H1 (cell line): Measurements from ENCODE around the gene FBN2. TPM values are rescaled to one million over a fixed set of nuclear protein-coding genes. Genes with fewer than 3 reads are reported as not detected.

Source experiments
- CTCF ChIA-PET: fragments of 300-600 bp; sonication (Branson Sonifier 250); formaldehyde crosslinking; loops from one replicate; lab custom pipeline; 2021; ENCODE audit not compliant: partially characterized antibody; lab: Charles Lee
- POLR2A ChIA-PET: fragments of 300-600 bp; sonication (Branson Sonifier 250); formaldehyde crosslinking; loops from one replicate; lab custom pipeline; 2021; ENCODE audit warnings: inconsistent platforms; ENCODE audit not compliant: partially characterized antibody; lab: Charles Lee
- DNase-seq, 2 experiments: peaks; one replicate each; pipeline versions ENCODE4 v3.0.0 to v3.0.0-alpha.2; 2010 to 2022; ENCODE audit warnings: low spot score in 2 of 2, low read depth in 1 of 2, mixed read lengths in 1 of 2
- FAIRE-seq: peaks from 2 replicates; lab custom pipeline; 2011; peaks lifted over from hg19 to GRCh38; lab: Jason Lieb, UNC
- H2AFZ ChIP-seq: 2 replicates; pipeline ENCODE4 v1.8.1; 2012; ENCODE audit warnings: low read length, inconsistent platforms
- H2AK5ac ChIP-seq: 2 replicates; pipeline ENCODE4 v1.6.1; 2013; ENCODE audit warnings: low read depth, low read length
- H2BK120ac ChIP-seq: replicated peaks from 2 replicates; pipeline ENCODE3; 2013; ENCODE audit warnings: low read depth, low read length, inconsistent platforms
- H2BK12ac ChIP-seq: 2 replicates; pipeline ENCODE4 v1.6.1; 2013; ENCODE audit warnings: low read depth, low read length
- H2BK15ac ChIP-seq: 2 replicates; pipeline ENCODE4 v1.6.1; 2013; ENCODE audit warnings: low read length
- H2BK20ac ChIP-seq: 2 replicates; pipeline ENCODE4 v1.6.1; 2013; ENCODE audit warnings: low read length
- H2BK5ac ChIP-seq: 2 replicates; pipeline ENCODE4 v1.6.1; 2013; ENCODE audit warnings: low read depth, low read length
- H3K14ac ChIP-seq: 2 replicates; pipeline ENCODE4 v1.6.1; 2013; ENCODE audit warnings: inconsistent platforms; ENCODE audit not compliant: insufficient read length
- H3K18ac ChIP-seq: 2 replicates; pipeline ENCODE4 v1.6.1; 2013; ENCODE audit warnings: low read length; ENCODE audit errors: extremely low read depth
- H3K23ac ChIP-seq: 2 replicates; pipeline ENCODE4 v1.6.1; 2013; ENCODE audit warnings: inconsistent platforms; ENCODE audit not compliant: insufficient read length
- H3K23me2 ChIP-seq: 2 replicates; pipeline ENCODE4 v1.6.1; 2013; ENCODE audit warnings: low read depth, low read length
- H3K27ac ChIP-seq: 2 replicates; pipeline ENCODE4 v1.6.1; 2011; ENCODE audit warnings: low read depth, low read length, inconsistent platforms
- H3K27me3 ChIP-seq, 4 experiments: replicated peaks in 1 of 4; 1 replicate in 1 of 4; 2 replicates in 3 of 4; pipeline versions ENCODE4 v1.6.1 to v1.8.1; 2011 to 2013; ENCODE audit warnings: low read length in 3 of 4, mild to moderate bottlenecking in 3 of 4, inconsistent platforms in 2 of 4, mixed read lengths in 2 of 4, moderate library complexity in 1 of 4; ENCODE audit not compliant: control insufficient read depth in 3 of 4, insufficient read depth in 3 of 4; ENCODE audit errors: extremely low read depth in 1 of 4
- H3K36me3 ChIP-seq, 4 experiments: 2 replicates each; pipeline versions ENCODE4 v1.6.1 to v1.8.1; 2011 to 2013; ENCODE audit warnings: mild to moderate bottlenecking in 4 of 4, low read length in 3 of 4, moderate library complexity in 2 of 4, control low read depth in 1 of 4, inconsistent platforms in 1 of 4; ENCODE audit not compliant: insufficient read depth in 4 of 4, control insufficient read depth in 2 of 4
- H3K4ac ChIP-seq: replicated peaks from 2 replicates; pipeline ENCODE3; 2013; ENCODE audit warnings: low read length, low read depth, mixed read lengths, inconsistent platforms; ENCODE audit not compliant: insufficient read length
- H3K4me1 ChIP-seq, 4 experiments: replicated peaks in 1 of 4; 1 replicate in 1 of 4; 2 replicates in 3 of 4; pipeline versions ENCODE4 v1.6.1 to v1.8.1; 2011 to 2013; ENCODE audit warnings: low read length in 3 of 4, inconsistent platforms in 2 of 4, mixed read lengths in 1 of 4; ENCODE audit not compliant: insufficient read depth in 4 of 4, control insufficient read depth in 3 of 4
- H3K4me2 ChIP-seq, 2 experiments: 2 replicates each; pipeline versions ENCODE4 v1.6.1 to v1.8.1; 2011 to 2013; ENCODE audit warnings: low read depth in 2 of 2, low read length in 2 of 2, control low read depth in 1 of 2, inconsistent platforms in 1 of 2, mild to moderate bottlenecking in 1 of 2; ENCODE audit not compliant: insufficient read depth in 1 of 2
- H3K4me3 ChIP-seq, 4 experiments: fragments of 200-600, 300-600 bp in 1 of 4; sonication (generic), shearing (Covaris generic), sonication (Bioruptor Twin) in 1 of 4; 2 replicates each; pipeline versions ENCODE4 v1.5.1 to v1.8.1; 2011 to 2016; ENCODE audit warnings: low read length in 4 of 4, low read depth in 3 of 4, control low read depth in 2 of 4, inconsistent platforms in 2 of 4, mild to moderate bottlenecking in 2 of 4, mixed read lengths in 1 of 4, moderate library complexity in 1 of 4; ENCODE audit not compliant: insufficient read depth in 2 of 4; ENCODE audit errors: extremely low read depth in 1 of 4
- H3K56ac ChIP-seq: replicated peaks from 2 replicates; pipeline ENCODE3; 2013; ENCODE audit warnings: low read depth, mild to moderate bottlenecking, mixed read lengths, low read length, inconsistent platforms; ENCODE audit not compliant: insufficient read length
- H3K79me1 ChIP-seq: 2 replicates; pipeline ENCODE4 v1.6.1; 2013; ENCODE audit warnings: low read depth, low read length, control low read depth
- H3K79me2 ChIP-seq, 2 experiments: 2 replicates each; pipeline versions ENCODE4 v1.6.1 to v1.8.1; 2012 to 2013; ENCODE audit warnings: low read length in 2 of 2, mild to moderate bottlenecking in 2 of 2, inconsistent platforms in 1 of 2; ENCODE audit not compliant: insufficient read depth in 2 of 2, control insufficient read depth in 1 of 2
- H3K9ac ChIP-seq, 4 experiments: replicated peaks in 1 of 4; 1 replicate in 1 of 4; 2 replicates in 3 of 4; pipeline versions ENCODE4 v1.6.1 to v1.8.1; 2011 to 2013; ENCODE audit warnings: low read depth in 3 of 4, low read length in 3 of 4, control low read depth in 2 of 4, mild to moderate bottlenecking in 2 of 4, moderate library complexity in 2 of 4, inconsistent platforms in 1 of 4; ENCODE audit errors: extremely low read depth in 1 of 4
- H3K9me3 ChIP-seq, 2 experiments: 2 replicates each; pipeline versions ENCODE4 v1.6.1 to v1.8.1; 2012 to 2013; ENCODE audit warnings: mild to moderate bottlenecking in 2 of 2, moderate library complexity in 2 of 2, control low read depth in 1 of 2, inconsistent platforms in 1 of 2, low read depth in 1 of 2, low read length in 1 of 2, mixed read lengths in 1 of 2; ENCODE audit not compliant: insufficient read depth in 2 of 2
- H4K20me1 ChIP-seq, 2 experiments: replicated peaks in 1 of 2; 2 replicates each; pipeline versions ENCODE3 to v1.8.1; 2011 to 2013; ENCODE audit warnings: inconsistent platforms in 2 of 2, low read length in 2 of 2, mild to moderate bottlenecking in 1 of 2; ENCODE audit not compliant: insufficient read depth in 2 of 2, control insufficient read depth in 1 of 2
- H4K5ac ChIP-seq: 2 replicates; pipeline ENCODE4 v1.6.1; 2013; ENCODE audit warnings: low read length, low read depth, mixed read lengths, inconsistent platforms; ENCODE audit not compliant: insufficient read length
- H4K8ac ChIP-seq: 2 replicates; pipeline ENCODE4 v1.8.0; 2013; ENCODE audit warnings: mild to moderate bottlenecking, moderate library complexity, low read length, inconsistent platforms; ENCODE audit not compliant: insufficient read depth; ENCODE audit errors: extremely low read depth
- H4K91ac ChIP-seq: replicated peaks from 2 replicates; pipeline ENCODE3; 2013; ENCODE audit warnings: low read length, mixed read lengths, inconsistent platforms; ENCODE audit not compliant: insufficient read length
- SIX5 ChIP-seq: IDR thresholded peaks from 2 replicates; pipeline ENCODE4 v1.6.1; 2011; ENCODE audit warnings: mild to moderate bottlenecking, low read depth, low read length
- WGBS, 2 experiments: shearing (Covaris generic) in 1 of 2; methylation state at CpG; one replicate each; pipeline versions ENCODE4 v1.1.6 to v1.1.7; 2013 to 2015; ENCODE audit warnings: low lambda C conversion rate in 2 of 2, mixed read lengths in 2 of 2, inconsistent platforms in 1 of 2, low coverage in 1 of 2, missing lambda C conversion rate in 1 of 2; ENCODE audit not compliant: insufficient replicate concordance in 2 of 2, insufficient coverage in 1 of 2, insufficient read length in 1 of 2; ENCODE audit errors: extremely low coverage in 1 of 2, missing lambda C conversion rate in 1 of 2; 5-methylcytosine and 5-hydroxymethylcytosine counted together
- polyA plus RNA-seq, 7 experiments: library from polyadenylated mRNA; depleted of rRNA in 3 of 7; stranded (reverse) in 5 of 7; unstranded in 2 of 7; fragments of >200 nt in 5 of 7; fragments of 200-250 nt in 2 of 7; gene quantifications; 1 replicate in 5 of 7; 2 replicates in 1 of 7; 4 replicates in 1 of 7; pipeline versions ENCODE4 v1.2.1 to v1.2.3, GENCODE V29; 2011 to 2013; ENCODE audit warnings: missing spikeins in 2 of 7, mixed read lengths in 2 of 7
- total RNA-seq: library from RNA; stranded (reverse); fragmentation: NEBNext Ultra II Directional; extraction: Animal tissue kit (Norgen Biotek cat#: 25700); gene quantifications from 2 replicates; pipeline ENCODE4 v1.2.1, GENCODE V29; 2021

FBN2 gene
- total and polyA plus RNA-seq, 2 of the 8 experiments (the other 6 are each of a cell fraction or from before 2014, with no cell fraction given), result 14.1 to 16.3 TPM

GRCh38 chr5:128483738-128484137 lies 54.3 kb downstream of the FBN2 start:
- no peak overlapping the region for H3K23ac ChIP-seq
- no peak overlapping the region for H3K4ac ChIP-seq
- H3K36me3 ChIP-seq, result no peaks in the 10 kb centered on the region
- no peaks in the 10 kb centered on the region for H3K27me3 ChIP-seq
- CTCF ChIA-PET, result interaction anchor here (0.9 kb wide), 1 partner anchor 10 kb away, joined by 3 read pairs; no protein-coding TSS in a partner anchor
- no peak overlapping the region for H4K5ac ChIP-seq
- no peaks in the 10 kb centered on the region for H4K20me1 ChIP-seq
- no peak overlapping the region for H3K9ac ChIP-seq
- H3K27ac ChIP-seq, result no peak overlapping the region
- H3K4me2 ChIP-seq, result no peak overlapping the region
- FAIRE-seq (no peak), DNase-seq (no peak)
- WGBS, 2 experiments, result 88% methylated on average over 3 of the region's 3 CpGs; no CpG with 5 or more reads in 1 of the 2 experiments
- H3K9me3 ChIP-seq, result no peaks in the 10 kb centered on the region
- no peaks in the 10 kb centered on the region for H3K79me2 ChIP-seq
- H2AK5ac ChIP-seq, result no peak overlapping the region
- H2BK12ac ChIP-seq, result no peak overlapping the region
- no peak overlapping the region for H3K4me3 ChIP-seq
- H3K23me2 ChIP-seq, result no peaks in the 10 kb centered on the region
- H4K91ac ChIP-seq, result no peak overlapping the region
- H3K14ac ChIP-seq, result no peak overlapping the region
- no peak overlapping the region for H2BK5ac ChIP-seq
- H4K8ac ChIP-seq, result no peak overlapping the region
- no peak overlapping the region for H2BK20ac ChIP-seq
- no peak overlapping the region for H2BK15ac ChIP-seq
- H2BK120ac ChIP-seq, result no peak overlapping the region
- no peak overlapping the region for H3K56ac ChIP-seq
- POLR2A ChIA-PET, result no interaction called here
- no peak overlapping the region for H3K18ac ChIP-seq
- H2AFZ ChIP-seq, result no peak overlapping the region
- H3K79me1 ChIP-seq, result no peaks in the 10 kb centered on the region
- no peaks in the 10 kb centered on the region for H3K4me1 ChIP-seq
- TF ChIP-seq SIX5, result no peak
